NCI-H146 (cell line): ENCODE data around the gene C22orf23.

Source experiments
- DNase-seq: peaks from one replicate; lab custom pipeline; 2025; lab: John Stamatoyannopoulos, UW

The C22orf23 gene

DNA sequence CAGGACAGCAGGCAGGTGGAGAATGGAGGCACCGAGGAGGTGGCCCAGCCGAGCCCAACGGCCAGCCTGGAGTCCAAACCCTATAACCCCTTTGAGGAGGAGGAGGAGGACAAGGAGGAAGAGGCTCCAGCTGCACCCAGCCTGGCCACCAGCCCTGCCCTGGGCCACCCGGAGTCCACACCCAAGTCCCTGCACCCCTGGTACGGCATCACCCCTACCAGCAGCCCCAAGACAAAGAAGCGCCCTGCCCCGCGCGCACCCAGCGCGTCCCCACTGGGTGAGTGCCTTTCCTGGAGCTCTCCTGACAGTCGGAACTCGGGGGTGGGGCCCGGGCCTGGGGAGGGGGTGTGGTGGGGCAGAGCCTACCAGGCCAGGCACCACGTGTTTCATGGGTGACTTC is 27.6 kb downstream of the C22orf23 start:
- DNase-seq = no peak

DNA sequence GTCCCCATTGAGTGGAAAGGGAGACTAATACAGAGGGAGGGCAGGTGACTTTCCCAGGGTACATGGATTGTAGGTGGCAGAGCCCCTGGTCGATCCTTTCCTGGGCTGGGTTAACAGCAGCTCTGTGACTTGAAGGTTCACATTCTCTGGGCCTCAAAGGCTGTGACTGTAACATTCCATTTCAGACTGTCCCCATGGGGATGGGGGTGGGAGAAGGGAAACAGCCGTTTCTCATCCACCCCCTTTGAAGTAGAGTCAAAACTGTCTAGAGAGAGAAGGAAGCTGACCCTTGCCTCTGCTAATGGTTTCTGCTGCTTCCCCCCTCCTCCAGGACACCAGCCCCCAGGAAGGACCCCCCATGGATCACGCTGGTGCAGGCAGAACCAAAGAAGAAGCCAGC is 28.1 kb downstream of the C22orf23 start:
- DNase-seq = no peak

DNA sequence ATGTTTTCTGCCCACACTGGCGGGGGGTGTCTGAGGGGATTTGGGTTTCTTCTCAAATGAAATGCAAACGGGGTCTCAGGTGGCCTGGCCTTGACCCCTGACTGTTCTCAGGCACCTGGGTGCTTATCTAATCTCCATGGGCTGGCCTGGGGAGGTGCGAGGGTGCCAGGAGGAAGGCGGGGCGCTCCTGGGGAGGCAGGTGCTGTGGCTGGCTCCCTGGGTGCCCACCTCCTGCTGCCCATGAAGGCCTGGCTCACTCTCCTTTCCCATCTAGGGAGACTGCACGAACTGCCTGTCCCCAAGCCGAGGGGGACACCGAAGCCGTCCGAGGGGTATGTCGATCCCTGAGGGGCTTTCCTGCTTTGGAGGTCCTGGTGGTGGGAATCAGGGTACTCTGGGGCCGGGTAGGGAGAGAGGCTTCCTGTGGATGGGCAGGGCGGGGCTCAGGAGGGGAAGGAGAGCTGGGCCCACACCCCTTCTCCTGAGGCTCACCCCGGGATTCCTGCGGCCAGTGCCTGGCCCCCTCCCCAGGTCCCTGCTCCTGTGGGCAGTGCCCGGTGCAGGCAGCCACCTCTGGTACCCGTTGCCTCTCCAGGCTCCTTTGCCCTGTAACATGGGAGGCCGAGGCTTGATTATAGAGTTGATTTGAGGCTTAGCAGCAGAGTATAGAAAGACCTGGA is 28.9 kb downstream of the C22orf23 start:
- no peak for DNase-seq

DNA sequence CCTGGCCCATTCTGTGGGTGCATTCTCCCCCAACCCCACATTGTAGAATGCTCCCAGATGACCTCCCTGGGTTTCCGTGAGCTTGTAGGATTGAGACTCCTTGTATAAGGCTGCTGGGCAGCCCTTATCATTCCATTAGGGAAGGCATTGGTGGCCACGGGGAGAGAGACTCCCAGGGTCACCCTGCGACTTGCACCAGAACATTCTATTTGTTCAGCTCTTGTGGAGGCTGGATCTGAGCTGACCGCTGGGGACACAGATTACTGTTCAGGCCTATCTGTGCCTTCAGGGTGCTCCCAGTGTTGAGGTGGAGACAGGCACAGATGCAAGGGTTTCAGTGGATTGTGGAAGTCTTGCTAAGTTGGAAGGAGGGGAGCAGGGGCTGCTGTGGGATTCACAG is 29.5 kb downstream of the C22orf23 start:
- no peak for DNase-seq

DNA sequence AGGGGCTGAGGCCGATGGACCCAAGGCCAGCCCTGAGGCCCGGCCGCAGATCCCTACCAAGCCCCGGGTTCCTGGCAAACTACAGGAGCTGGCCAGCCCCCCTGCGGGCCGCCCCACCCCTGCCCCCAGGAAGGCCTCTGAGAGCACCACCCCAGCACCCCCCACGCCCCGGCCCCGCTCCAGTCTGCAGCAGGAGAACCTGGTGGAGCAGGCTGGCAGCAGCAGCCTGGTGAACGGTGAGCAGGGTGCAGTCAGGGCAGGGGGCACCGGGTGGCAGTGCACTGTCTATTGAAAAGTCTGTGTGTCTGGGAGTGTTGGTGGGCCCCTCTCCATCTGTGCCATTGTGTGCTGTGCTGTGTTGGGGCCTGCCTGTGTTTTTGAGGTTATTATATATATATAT is 31.2 kb downstream of the C22orf23 start:
- no peak for DNase-seq

DNA sequence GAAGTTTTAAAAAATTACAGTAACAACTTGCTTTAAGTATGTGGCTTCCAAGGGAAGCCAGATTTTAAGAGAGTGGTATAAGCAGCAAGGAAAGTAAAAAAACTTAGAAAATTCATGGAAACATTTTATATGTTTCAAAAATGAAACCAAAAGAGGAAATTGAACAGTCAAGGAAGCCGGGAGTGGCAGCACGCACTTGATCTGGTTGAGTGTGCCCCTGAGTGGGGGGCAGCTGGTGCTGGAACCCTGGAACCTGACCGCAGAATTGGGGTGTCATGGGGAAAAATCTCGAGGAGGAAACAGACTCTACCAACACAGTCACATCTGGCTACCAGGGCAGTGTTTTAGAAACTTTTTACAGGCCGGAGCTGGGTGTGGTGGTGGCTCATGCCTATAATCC is 33.3 kb downstream of the C22orf23 start:
- no peak for DNase-seq

DNA sequence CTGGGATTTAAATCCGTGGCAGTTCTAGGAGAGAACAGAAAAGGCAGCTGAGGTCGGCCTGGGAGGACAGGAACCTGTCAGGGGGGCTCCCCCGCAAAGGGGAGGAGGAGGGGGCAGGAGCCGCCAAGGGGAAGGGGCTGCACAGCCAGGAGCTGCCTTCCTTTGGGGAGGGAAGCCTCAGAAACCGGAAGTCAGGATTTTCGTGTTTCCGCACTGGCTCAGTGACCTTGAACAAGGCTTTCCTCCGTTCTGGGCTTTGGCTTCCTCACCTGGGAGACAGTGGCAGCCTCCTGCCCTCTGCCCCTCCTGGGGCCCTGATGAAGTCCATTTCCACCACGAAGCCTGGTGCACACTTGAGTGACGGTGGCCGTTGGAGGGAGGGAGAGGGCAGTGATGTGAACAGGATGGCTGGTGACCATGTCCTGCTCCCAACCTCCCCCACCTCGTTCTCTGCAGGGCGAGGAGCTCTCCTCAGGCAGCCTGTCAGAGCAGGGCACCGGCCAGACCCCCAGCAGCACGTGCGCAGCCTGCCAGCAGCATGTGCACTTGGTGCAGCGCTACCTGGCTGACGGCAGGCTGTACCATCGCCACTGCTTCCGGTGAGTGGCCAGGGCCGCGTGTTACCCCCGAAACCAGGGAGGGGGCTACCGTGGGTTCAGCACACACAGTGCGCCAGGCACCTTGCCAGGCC is 34.7 kb downstream of the C22orf23 start:
- DNase-seq = no peak

DNA sequence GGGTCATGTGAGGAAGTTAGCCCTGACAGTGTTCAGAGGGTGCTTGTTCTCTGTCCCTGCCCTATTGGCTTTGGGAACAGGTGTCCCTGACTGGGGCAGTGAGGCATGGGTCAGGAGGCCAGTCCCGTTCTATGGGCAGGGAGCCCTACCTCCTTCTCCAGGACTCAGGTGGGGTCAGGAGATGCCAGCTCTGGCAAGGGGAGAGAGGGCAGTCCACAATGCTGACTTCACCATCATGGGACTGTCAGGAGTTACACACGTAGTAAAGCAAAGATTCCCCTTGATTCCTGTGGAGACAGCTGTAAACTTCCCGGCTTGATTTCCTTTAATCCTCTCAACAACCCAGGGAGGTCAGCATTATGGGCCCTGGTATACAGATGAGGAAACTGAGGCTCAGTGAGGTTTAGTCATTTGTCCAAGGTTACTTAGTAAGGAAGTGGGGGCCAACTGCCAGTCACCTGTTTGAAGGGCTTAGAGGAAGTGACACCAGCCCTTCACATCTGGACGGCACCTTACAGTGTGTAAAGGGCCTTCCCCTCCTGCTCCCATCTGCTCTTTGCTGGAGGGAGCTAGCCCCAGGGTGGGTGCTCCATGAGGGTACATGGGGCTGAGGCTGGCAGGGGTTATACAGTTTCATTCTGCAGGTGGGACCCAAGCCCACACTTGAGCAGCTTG is 35.4 kb downstream of the C22orf23 start:
- DNase-seq = no peak

DNA sequence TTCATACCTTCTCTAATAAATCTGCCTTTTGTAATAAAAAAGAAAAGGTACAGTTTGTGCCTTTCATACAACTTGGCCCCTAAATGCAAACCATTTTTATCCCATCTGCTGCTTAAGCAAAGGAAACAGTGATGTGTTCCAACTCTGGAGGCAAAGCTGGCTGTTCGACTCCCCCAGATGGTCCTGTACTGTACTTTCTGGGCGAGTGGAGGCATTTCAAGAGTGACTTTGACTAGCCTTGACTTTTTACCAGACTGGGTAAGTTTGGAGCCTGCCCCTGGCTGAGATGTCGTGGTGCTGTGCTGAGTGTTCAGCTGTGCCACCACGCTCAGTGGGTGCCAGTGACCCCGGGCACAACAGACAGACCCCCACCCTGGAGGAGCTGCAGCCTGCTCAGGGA is 37.1 kb downstream of the C22orf23 start:
- DNase-seq = no peak

DNA sequence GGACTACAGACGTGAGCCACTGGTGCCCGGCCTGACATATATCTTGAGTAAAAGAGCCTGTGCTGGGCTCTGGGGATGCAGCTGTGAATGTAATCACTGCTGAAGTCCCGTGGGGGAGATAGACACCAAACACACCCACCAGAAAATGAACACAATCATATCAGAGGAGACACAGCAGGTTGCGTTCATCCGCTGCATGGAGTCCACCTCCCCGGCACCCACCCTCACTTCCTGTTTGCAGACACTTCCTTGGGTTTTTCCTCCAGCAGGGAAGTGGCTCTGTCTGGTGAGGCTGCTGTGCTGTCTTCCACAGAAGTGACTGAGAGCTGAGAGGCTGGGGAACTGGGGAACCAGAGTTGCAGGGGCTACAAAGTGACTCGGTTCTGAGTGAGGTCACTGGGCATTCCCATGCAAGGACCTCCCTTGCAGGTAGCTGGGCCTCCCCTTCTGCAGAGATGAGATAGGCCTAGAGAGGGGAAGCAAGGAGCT is 40.1 kb downstream of the C22orf23 start:
- no peak for DNase-seq

DNA sequence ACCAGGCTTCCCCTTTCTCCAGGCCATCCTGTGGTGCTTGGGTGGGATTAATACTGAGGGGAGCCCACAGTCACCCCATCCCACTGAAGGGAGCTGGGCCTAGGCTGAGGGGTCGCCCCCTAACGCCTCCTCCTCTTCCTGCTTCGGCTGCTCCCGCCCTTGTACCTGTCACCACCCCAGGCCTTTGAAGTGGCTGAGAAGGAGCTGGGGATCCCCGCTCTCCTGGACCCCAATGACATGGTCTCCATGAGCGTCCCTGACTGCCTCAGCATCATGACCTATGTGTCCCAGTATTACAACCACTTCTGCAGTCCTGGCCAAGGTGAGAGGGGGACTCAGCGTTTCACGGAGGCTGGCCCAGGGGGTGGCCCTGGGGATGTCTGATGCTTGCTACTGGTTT is 41.2 kb downstream of the C22orf23 start:
- DNase-seq = no peak

DNA sequence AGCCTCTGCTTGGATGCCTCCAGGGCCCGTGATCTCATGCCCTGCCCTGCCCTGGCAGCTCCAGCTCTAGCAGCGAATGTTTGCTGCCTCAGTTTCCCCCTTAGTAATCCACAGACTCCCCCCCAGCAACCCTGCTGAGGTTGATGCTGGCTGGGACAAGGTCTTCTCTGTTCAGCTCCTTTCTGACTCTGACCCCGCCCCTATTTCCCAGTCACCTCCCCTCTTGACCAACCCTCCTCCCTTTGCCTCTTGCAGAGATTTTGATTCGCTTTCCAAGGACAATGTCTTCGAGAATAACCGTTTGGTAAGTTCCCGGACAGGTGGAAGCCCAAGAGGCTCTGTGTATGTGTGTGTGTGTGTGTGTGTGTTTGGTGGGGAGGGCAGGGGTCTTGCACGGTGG is 41.7 kb downstream of the C22orf23 start:
- no peak for DNase-seq

DNA sequence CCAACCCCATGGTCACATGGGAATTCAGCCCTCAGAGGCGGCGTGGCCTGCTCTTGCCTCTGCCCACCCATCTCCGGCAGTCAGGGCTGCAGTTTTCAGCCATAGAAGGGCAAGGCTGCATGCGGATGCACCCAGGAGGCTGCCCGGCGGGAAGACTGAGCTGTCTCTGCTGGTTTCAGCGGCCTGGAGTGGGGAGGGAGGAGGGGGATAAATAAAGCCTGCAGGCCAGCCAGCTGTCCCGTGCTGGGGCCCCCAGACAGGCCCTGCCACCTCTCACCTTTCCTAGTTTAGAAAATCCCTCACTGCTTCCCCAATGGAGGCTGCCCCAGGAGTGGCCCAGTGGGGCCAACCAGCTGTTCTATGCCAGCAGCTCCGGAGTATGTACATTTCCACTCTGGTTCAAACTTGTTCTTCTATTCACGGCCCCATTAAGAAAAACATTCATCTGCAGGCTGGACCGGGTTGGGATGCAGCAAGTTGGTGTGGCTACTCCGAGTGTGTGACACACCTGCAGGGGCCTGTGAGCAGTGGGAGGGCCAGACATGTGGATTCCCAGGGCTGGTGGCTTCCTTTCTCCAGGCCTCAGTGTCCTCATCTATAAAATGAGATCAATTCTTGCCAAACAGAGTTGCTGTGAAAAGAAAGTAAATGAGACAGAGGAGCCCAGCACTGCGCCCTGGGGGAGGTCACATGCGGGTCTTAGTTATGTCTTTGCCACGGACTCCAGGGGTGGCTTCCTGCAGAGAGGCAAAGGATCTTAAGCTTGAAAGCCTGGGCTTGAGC is 42.3 kb downstream of the C22orf23 start:
- no peak for DNase-seq

DNA sequence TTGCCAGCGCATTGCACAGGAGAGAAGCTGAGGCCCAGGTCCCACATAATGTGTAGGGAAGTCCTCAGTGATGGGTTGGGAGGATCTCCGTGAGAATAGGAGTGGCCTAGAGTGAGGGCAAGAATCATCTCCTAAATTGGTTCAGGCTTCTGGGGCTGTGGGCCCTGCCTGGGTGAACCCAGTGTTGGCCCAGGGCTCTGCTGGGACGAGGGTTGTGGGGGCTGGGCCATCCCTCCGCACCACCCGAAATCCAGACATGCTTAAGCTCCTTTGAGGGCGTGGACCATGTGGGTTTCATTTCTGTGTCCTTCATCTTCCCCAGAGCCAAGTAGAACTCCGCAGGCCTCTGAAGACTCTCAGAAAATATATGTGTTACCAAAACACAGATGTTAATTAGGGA is 43.6 kb downstream of the C22orf23 start:
- no peak for DNase-seq

DNA sequence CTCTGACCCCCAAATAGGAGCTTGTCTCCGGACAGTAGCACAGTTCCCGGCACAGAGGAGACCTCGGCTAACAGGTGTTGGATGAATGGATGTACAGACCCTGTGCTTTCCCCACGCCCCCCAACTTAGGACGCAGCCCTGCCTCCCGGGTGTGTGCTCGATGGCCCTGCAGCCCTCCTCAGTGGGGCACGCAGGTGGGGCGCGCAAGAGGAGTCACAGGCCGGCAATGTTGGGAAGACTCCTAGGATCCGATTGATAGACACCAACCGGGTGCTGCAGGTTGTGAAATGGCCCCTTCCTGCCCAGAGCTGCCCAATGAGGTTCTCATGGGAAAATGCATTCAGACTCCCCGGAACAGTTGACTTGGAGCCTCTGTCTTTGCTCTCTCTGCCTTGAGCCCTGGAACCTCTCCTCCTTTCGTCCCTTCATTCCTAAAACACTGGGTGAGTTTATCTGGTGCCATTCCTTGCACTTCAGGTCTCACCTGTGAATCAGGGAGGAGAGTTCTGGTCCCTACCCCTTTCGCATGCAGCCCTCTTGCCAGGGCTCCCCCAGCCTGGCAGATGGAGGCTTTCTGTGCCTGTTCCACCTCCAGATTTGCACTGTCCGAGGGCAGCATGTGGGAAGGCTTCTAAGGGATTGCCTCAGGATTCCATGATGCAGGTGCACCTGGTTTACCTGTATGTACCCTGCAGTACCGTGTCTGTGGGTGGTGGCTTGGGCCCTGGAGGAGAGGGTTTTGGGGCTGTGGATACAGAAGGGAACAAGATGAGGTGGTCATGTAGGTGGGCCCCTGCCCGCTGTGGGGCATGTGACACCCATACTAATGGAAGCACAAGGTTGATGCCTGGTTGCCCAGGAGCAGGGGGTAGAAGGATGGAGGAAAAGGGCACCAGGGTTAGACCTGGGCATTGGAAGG is 46.1 kb downstream of the C22orf23 start:
- no peak for DNase-seq

DNA sequence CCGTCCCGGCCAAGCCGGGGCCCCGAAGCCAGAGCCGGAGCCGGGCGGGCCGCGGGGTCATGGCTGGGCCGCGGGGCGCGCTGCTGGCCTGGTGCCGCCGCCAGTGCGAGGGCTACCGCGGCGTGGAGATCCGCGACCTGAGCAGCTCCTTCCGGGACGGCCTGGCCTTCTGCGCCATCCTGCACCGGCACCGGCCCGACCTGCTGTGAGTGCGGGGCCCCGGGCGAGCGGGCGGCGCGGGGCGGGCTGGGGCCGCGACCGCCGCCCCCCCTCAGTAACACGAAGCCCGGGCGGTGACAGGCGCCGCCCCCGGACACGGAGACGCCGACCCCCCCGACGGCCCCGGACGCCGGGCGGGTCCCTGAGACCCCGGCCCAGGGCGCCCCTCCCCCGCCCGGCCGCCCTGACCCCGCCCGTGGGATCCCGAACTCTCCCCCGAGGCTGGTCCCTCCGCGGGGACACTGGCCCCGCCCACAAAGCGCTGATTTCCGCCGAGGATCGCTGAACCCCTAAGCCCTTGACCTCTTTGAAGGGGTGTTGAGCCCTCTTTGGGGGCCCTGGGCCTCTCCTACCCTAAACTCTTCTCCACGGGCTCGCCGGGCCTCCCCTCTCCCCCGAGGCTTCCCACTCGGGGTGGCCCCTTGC is 46.9 kb downstream of the C22orf23 start:
- DNase-seq = no peak

DNA sequence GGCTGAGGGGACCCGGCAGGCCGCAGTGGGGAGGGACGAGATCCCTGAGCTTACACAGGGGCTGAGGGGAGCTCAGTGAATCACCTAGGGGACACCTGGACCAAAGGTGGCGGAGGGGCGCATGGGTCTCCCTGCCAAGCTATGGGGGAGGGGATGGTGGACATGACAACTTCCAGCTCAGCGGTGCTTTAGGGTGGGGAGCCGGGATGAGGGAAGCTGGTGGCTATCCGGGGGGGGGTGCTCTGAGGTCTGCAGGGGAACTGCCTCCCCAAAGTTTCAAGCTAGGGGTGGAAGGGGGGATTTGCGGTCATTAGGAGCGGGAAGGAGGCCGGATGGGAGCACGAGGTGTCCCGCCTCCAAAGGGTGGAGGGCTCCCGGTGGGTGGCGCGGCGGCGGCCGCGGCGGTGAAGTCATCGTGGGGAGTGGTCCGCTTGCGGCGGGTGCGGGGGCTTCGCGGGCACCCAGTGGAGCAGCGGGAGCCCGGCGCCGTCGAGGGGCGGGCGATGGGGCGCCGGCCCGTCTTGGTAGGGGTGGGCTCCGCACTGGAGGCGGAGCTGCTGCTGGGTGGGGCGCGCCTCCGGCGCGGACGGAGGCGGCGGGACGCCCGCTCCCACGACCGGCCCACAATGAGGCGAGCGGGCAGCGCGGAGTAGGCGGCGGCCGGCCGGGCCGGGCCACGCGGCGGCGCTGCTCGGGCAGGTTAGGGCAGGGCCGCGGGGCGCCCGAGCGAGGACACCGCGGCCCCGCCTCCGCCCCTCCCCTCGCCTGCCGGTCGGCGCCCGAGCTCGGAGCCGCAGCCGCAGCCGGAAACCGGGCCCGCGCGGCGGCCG is 47.7 kb downstream of the C22orf23 start, which contains the start of gene MICALL1:
Gene MICALL1 (plus strand): TSS at position 764 of the 830 bp plus-strand sequence. CDS start 126 bp downstream, outside the sequence.
- DNase-seq = peak; percentile 45

DNA sequence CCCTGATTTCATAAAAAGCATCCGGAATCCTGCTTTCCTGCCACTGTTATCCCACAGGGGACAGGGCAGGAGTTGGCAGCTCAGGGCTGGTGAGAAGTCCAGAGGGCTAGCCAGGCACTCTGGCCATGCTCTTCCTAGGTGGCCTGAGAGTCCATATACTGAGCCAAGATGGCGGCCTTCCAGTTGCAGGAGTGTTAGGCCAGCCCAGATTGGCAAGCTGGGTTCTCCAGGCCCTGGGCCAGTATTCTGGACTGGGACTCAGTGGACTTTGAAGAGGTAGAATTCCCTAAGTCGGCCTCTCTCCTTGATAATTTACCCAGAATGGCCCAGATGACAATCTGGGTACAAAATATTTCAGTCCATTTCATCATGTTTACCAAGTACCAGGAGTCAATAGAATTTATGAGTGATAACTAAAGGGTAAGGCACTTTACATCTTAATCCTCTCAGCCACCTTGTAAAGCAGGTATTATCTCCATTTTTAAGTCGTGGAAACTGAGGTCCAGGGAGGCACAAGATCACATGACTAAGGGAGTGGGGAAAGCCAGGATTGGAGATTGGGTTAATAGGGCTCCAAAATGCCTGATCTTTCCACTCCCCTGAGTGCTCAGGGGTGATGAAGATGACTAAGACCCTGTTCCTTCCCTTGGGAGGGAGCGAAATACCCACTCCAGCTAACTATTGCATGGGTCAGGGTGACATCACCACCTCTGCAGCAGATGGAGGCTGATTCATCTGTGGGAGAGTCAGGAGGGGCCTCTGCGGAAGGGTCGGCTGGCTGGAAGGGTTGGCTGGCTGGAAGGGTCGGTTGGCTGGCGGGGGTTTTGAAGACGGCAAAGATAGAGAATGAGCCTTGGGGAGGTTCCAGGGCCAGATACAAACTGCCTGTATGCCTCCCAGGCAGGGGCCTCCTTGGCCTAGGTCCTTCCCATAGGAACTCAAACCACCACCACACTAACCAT is 48.5 kb downstream of the C22orf23 start:
- DNase-seq = no peak
